Measurements from ENCODE around the gene C1orf216. TPM values are rescaled to one million over a fixed set of nuclear protein-coding genes. Genes with fewer than 3 reads are reported as not detected.

The C1orf216 gene
- total and polyA plus RNA-seq, 2 of the 8 experiments (the other 6 are each of a cell fraction or from before 2014, with no cell fraction given): 7.5 to 10.8 TPM

DNA sequence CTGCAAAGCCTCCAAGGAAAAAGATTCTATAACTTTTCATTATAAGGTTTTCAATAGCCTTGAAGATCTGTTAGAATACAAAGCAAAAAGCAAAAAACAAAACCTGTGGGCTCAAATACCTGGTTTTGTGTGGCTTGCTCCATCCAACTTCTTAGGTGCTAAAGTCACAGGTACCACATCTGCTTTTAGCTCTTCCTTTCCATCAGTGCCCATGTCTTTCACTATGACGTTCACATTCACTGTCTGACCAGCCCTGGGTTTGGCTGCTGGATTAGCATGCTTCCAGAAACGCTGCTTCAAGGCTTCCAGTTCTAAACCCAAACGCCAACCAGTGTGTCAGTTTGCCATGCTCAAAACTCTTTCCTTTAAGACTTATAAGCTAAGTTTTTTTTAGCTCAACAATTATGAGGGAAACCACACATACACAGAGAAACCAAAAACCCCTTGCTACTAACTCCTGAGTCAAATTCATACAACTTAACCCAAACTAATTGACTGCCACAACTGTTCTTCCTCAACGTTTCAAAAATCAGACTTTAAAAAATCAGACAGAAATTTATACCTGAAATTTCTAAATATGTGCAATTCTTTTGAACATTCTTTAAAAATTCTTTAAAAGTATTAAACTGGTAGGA lies 35.1 kb upstream of the C1orf216 start:
- Histone ChIP-seq H2AK5ac (ENCODE audit: low read depth, low read length) (no peak overlapping the region), H2BK12ac (ENCODE audit: low read depth, low read length) (no peak overlapping the region), H2BK5ac (ENCODE audit: low read depth, low read length) (no peak overlapping the region), H3K18ac (ENCODE audit: extremely low read depth, low read length) (no peak overlapping the region), H2AFZ (ENCODE audit: low read length) (no peak overlapping the region), H3K36me3 (ENCODE audit: control insufficient read depth in 2 of 4, insufficient read depth in 4 of 4, low read length in 3 of 4) (peaks cover 11 to 46% (median 19%) of the 10 kb centered on the region in 4 experiments), H4K8ac (ENCODE audit: extremely low read depth, insufficient read depth, low read length) (no peak overlapping the region), H2BK15ac (ENCODE audit: low read length) (no peak overlapping the region), H3K27ac (ENCODE audit: low read depth, low read length) (no peak overlapping the region), H3K27me3 (replicated peaks in 1 of 4; ENCODE audit: control insufficient read depth in 3 of 4, extremely low read depth in 1 of 4, insufficient read depth in 3 of 4, low read length in 3 of 4) (no peaks in the 10 kb centered on the region), H3K9me3 (ENCODE audit: insufficient read depth in 2 of 2, low read depth in 1 of 2, low read length in 1 of 2) (no peaks in the 10 kb centered on the region), H3K56ac (replicated peaks; ENCODE audit: insufficient read length, low read depth, low read length) (no peak overlapping the region), H3K23ac (ENCODE audit: insufficient read length) (no peak overlapping the region), H3K14ac (ENCODE audit: insufficient read length) (no peak overlapping the region), H4K20me1 (replicated peaks in 1 of 2; ENCODE audit: control insufficient read depth in 1 of 2, insufficient read depth in 2 of 2, low read length in 2 of 2) (peaks cover 0 to 2% of the 10 kb centered on the region in 2 experiments), H4K5ac (ENCODE audit: insufficient read length, low read depth, low read length) (no peak overlapping the region), H3K79me1 (ENCODE audit: low read depth, low read length) (no peaks in the 10 kb centered on the region; the same call in 1 of the 2 replicates), H4K91ac (replicated peaks; ENCODE audit: insufficient read length, low read length) (no peak overlapping the region), H2BK20ac (ENCODE audit: low read length) (no peak overlapping the region), H3K23me2 (ENCODE audit: low read depth, low read length) (no peaks in the 10 kb centered on the region), H3K79me2 (ENCODE audit: control insufficient read depth in 1 of 2, insufficient read depth in 2 of 2, low read length in 2 of 2) (no peaks in the 10 kb centered on the region), H3K4ac (replicated peaks; ENCODE audit: insufficient read length, low read depth, low read length) (no peak overlapping the region), H3K9ac (replicated peaks in 1 of 4; ENCODE audit: extremely low read depth in 1 of 4, low read depth in 3 of 4, low read length in 3 of 4) (no peak overlapping the region), H3K4me1 (replicated peaks in 1 of 4; ENCODE audit: control insufficient read depth in 3 of 4, insufficient read depth in 4 of 4, low read length in 3 of 4) (no peaks in the 10 kb centered on the region), H2BK120ac (replicated peaks; ENCODE audit: low read depth, low read length) (no peak overlapping the region), H3K4me3 (ENCODE audit: extremely low read depth in 1 of 4, insufficient read depth in 2 of 4, low read depth in 3 of 4, low read length in 4 of 4) (no peak overlapping the region), H3K4me2 (ENCODE audit: insufficient read depth in 1 of 2, low read depth in 2 of 2, low read length in 2 of 2) (no peak overlapping the region)
- CTCF ChIA-PET (ENCODE audit: partially characterized antibody): interaction anchor here (0.7 to 2.0 kb wide), 3 partner anchors 27 to 981 kb away, joined by 3 to 5 read pairs (median 4); no protein-coding TSS in a partner anchor
- FAIRE-seq (no peak), DNase-seq (ENCODE audit: low read depth in 1 of 2, low spot score in 2 of 2) (no peak)
- POLR2A ChIA-PET (ENCODE audit: partially characterized antibody): interaction anchor here (1.1 kb wide), 1 partner anchor 16 kb away, joined by 4 read pairs; the partner anchor contains the start of gene CLSPN
- 88% methylated on average over 4 of the region's 4 CpGs; no CpG with 5 or more reads in 1 of the 2 experiments for WGBS, 2 experiments (ENCODE audit: extremely low coverage in 1 of 2, insufficient coverage in 1 of 2, insufficient read length in 1 of 2, insufficient replicate concordance in 2 of 2, low coverage in 1 of 2, low lambda C conversion rate in 2 of 2, missing lambda C conversion rate in 1 of 2)
- TF ChIP-seq CHD2 (IDR thresholded peaks at IDR 0.05; ENCODE audit: low read length): no peak
- no peak for TF ChIP-seq SAP30 (IDR thresholded peaks at IDR 0.05; ENCODE audit: insufficient read depth, insufficient replicate concordance, low read length)
- no peak for TF ChIP-seq CREB1 (IDR thresholded peaks at IDR 0.05)
- TF ChIP-seq JUND (IDR thresholded peaks at IDR 0.05; ENCODE audit: low read length): no peak
- TF ChIP-seq SIN3A (conservative IDR thresholded peaks at IDR 0.05 in 1 of 2, IDR thresholded peaks at IDR 0.05 in 1 of 2; ENCODE audit: low read depth in 1 of 2, low read length in 2 of 2): no peak
- no peak for TF ChIP-seq RXRA (IDR thresholded peaks at IDR 0.05; ENCODE audit: insufficient read depth, low read depth, low read length)
- no peak for TF ChIP-seq SP2 (IDR thresholded peaks at IDR 0.05; ENCODE audit: low read length)
- TF ChIP-seq SUZ12 (IDR thresholded peaks at IDR 0.05; ENCODE audit: low read length): no peak
- TF ChIP-seq CHD1 (IDR thresholded peaks at IDR 0.05; ENCODE audit: low read depth, low read length): no peak
- no peak for TF ChIP-seq GABPA (IDR thresholded peaks at IDR 0.05; ENCODE audit: borderline replicate concordance, insufficient read depth, low read length)
- TF ChIP-seq HDAC2 (IDR thresholded peaks at IDR 0.05; ENCODE audit: borderline replicate concordance in 1 of 2, low read depth in 2 of 2, low read length in 2 of 2): no peak
- no peak for TF ChIP-seq TEAD4 (IDR thresholded peaks at IDR 0.05; ENCODE audit: low read depth, low read length)
